Liver (tissue), 9 donors: ENCODE data around the gene PAX5. TPM values are rescaled to one million over a fixed set of nuclear protein-coding genes. Genes with fewer than 3 reads are reported as not detected.

Experiments
- DNase-seq: peaks from one replicate; pipeline ENCODE4 v3.0.0-alpha.2; 2017; ENCODE audit warnings: low spot score
- H3K27ac ChIP-seq, 2 donors: one replicate each; pipeline ENCODE4 v1.7.0; 2013; ENCODE audit warnings: inconsistent platforms in 2 of 2, low read length in 2 of 2, control low read depth in 1 of 2, low read depth in 1 of 2, mild to moderate bottlenecking in 1 of 2
- H3K27me3 ChIP-seq, 4 donors: one replicate each; pipeline versions ENCODE4 v1.6.1 to v1.7.0; 2013; ENCODE audit warnings: low read length in 3 of 4, inconsistent platforms in 1 of 4, mild to moderate bottlenecking in 1 of 4, moderate library complexity in 1 of 4; ENCODE audit not compliant: control insufficient read depth in 4 of 4, insufficient read depth in 4 of 4
- H3K36me3 ChIP-seq, 4 donors: one replicate each; pipeline versions ENCODE4 v1.6.1 to v1.7.0; 2013; ENCODE audit warnings: low read length in 3 of 4, mild to moderate bottlenecking in 3 of 4, low read depth in 1 of 4, moderate library complexity in 1 of 4; ENCODE audit not compliant: control insufficient read depth in 4 of 4, insufficient read depth in 3 of 4
- H3K4me1 ChIP-seq, 4 donors: one replicate each; pipeline versions ENCODE4 v1.6.1 to v1.7.0; 2013; ENCODE audit warnings: low read length in 3 of 4, mild to moderate bottlenecking in 3 of 4, moderate library complexity in 1 of 4; ENCODE audit not compliant: control insufficient read depth in 4 of 4, insufficient read depth in 4 of 4
- H3K4me3 ChIP-seq, 3 donors: one replicate each; pipeline versions ENCODE4 v1.6.1 to v1.7.0; 2013; ENCODE audit warnings: low read length in 3 of 3, control low read depth in 1 of 3, low read depth in 1 of 3, mild to moderate bottlenecking in 1 of 3
- H3K9ac ChIP-seq, 2 donors: one replicate each; pipeline ENCODE4 v1.7.0; 2013; ENCODE audit warnings: low read length in 2 of 2, mild to moderate bottlenecking in 2 of 2, moderate library complexity in 2 of 2, control low read depth in 1 of 2, low read depth in 1 of 2
- H3K9me3 ChIP-seq, 4 donors: one replicate each; pipeline versions ENCODE4 v1.6.1 to v1.7.0; 2013; ENCODE audit warnings: low read length in 3 of 4; ENCODE audit not compliant: control insufficient read depth in 4 of 4
- EGR1 ChIP-seq, 2 donors: IDR thresholded peaks; 2 replicates each; pipeline ENCODE4 v1.6.1; 2016 to 2018; ENCODE audit warnings: antibody characterized with exemption in 2 of 2, low read depth in 2 of 2
- FOXA1 ChIP-seq: IDR thresholded peaks from 2 replicates; pipeline ENCODE4 v1.6.1; 2016; ENCODE audit warnings: antibody characterized with exemption
- FOXA2 ChIP-seq: IDR thresholded peaks from 2 replicates; pipeline ENCODE4 v1.6.1; 2016; ENCODE audit warnings: antibody characterized with exemption
- GABPA ChIP-seq, 2 donors: IDR thresholded peaks in 1 of 2; conservative IDR thresholded peaks in 1 of 2; 2 replicates each; pipeline ENCODE4 v1.6.1; 2016; ENCODE audit warnings: antibody characterized with exemption in 2 of 2, mild to moderate bottlenecking in 1 of 2, moderate library complexity in 1 of 2
- HNF4A ChIP-seq, 2 donors: conservative IDR thresholded peaks; 2 replicates each; pipeline ENCODE4 v1.6.1; 2016; ENCODE audit warnings: antibody characterized with exemption in 2 of 2, mild to moderate bottlenecking in 2 of 2
- HNF4G ChIP-seq: IDR thresholded peaks from 2 replicates; pipeline ENCODE4 v1.6.1; 2016; ENCODE audit warnings: antibody characterized with exemption
- JUND ChIP-seq, 2 donors: IDR thresholded peaks; 2 replicates each; pipeline ENCODE4 v1.6.1; 2016; ENCODE audit warnings: antibody characterized with exemption in 2 of 2
- RAD21 ChIP-seq, 2 donors: IDR thresholded peaks; 2 replicates each; pipeline ENCODE4 v1.6.1; 2016; ENCODE audit warnings: antibody characterized with exemption in 2 of 2, mild to moderate bottlenecking in 2 of 2
- RXRA ChIP-seq, 2 donors: IDR thresholded peaks; 2 replicates each; pipeline ENCODE4 v1.6.1; 2017 to 2018; ENCODE audit warnings: antibody characterized with exemption in 2 of 2, mild to moderate bottlenecking in 1 of 2
- SP1 ChIP-seq: IDR thresholded peaks from 2 replicates; pipeline ENCODE4 v1.6.1; 2018; ENCODE audit warnings: antibody characterized with exemption, mild to moderate bottlenecking
- TAF1 ChIP-seq: conservative IDR thresholded peaks from 2 replicates; pipeline ENCODE4 v1.6.1; 2016; ENCODE audit warnings: antibody characterized with exemption, mild to moderate bottlenecking
- YY1 ChIP-seq: IDR thresholded peaks from 2 replicates; pipeline ENCODE4 v1.6.1; 2016; ENCODE audit warnings: antibody characterized with exemption, mild to moderate bottlenecking
- WGBS: extraction: QIAGEN DNeasy Blood & Tissue Kit; methylation state at CpG from one replicate; pipeline ENCODE4 v1.1.7; 2013; 5-methylcytosine and 5-hydroxymethylcytosine counted together
- polyA plus RNA-seq, 2 donors: library from polyadenylated mRNA; stranded (reverse) in 1 of 2; unstranded in 1 of 2; fragments of 200-250 nt in 1 of 2; fragments of >200 nt in 1 of 2; fragmentation: Nextera tagmentation in 1 of 2; extraction: Ambion mirVana in 1 of 2; gene quantifications; one replicate each; pipeline versions ENCODE4 v1.2.1 to v1.2.3, GENCODE V29; 2013 to 2015
- total RNA-seq, 2 donors: library from RNA; depleted of rRNA; stranded (reverse); fragments of >200 nt; gene quantifications; one replicate each; pipeline ENCODE4 v1.2.3, GENCODE V29; 2014
- TF ChIP-seq, protein P1 (sequence below): IDR thresholded peaks from 2 replicates; pipeline ENCODE4 v1.6.1; 2016; ENCODE audit warnings: antibody characterized with exemption, mild to moderate bottlenecking
- TF ChIP-seq, protein P2 (sequence below): IDR thresholded peaks from 2 replicates; pipeline ENCODE4 v1.6.1; 2016; ENCODE audit warnings: antibody characterized with exemption
- TF ChIP-seq, protein P3 (sequence below): IDR thresholded peaks from 2 replicates; pipeline ENCODE4 v1.6.1; 2016; ENCODE audit warnings: antibody characterized with exemption
- TF ChIP-seq, protein P4 (sequence below): fragments of 150-350 bp; IDR thresholded peaks from 2 replicates; pipeline ENCODE4 v1.5.1; 2017; ENCODE audit warnings: improper control_type of control experiment, low read depth, low read length; ENCODE audit not compliant: missing input control
- TF ChIP-seq, protein P5 (sequence below): IDR thresholded peaks from 2 replicates; pipeline ENCODE4 v1.6.1; 2016; ENCODE audit warnings: antibody characterized with exemption
- donor health status: healthy.
- donor health status: healthy.
- donor health status: healthy.
- donor health status: healthy.
- donor health status: healthy.

PAX5 gene
- total and polyA plus RNA-seq, 4 donors, result 0.05 to 2.7 (median 0.11) TPM

DNA sequence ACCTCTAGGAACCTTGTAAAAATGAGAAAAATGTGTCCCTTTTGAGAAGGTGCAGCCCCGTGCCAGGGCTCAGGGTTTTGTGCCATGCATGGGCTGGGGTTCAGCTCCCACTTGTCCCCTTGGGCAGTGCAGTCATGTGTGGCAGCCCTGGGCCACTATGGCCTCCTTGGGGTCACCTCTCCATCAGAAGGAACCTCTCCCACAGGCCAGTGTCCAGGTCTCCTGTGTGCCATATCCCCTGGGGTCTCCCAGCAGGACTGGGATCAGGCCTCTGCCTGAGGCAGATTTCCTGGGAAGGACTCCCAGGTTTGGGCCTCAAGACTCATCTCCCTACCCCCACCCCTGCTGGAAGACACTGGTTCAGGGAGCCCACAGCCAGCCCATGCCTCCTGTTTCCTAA lies 189.1 kb downstream of the PAX5 start:
- no peak overlapping the region for H3K4me3 ChIP-seq
- no peaks in the 10 kb centered on the region for H3K27me3 ChIP-seq
- DNase-seq, result no peak
- H3K9ac ChIP-seq, result no peak overlapping the region
- peaks cover 7 to 17% (median 15%) of the 10 kb centered on the region in 4 donors for H3K4me1 ChIP-seq
- no peaks in the 10 kb centered on the region for H3K36me3 ChIP-seq
- H3K27ac ChIP-seq, result no peak overlapping the region
- H3K9me3 ChIP-seq, result no peaks in the 10 kb centered on the region
- TF ChIP-seq RXRA (IDR thresholded peaks at IDR 0.05) (no peak), HNF4A (conservative IDR thresholded peaks at IDR 0.05) (no peak), RAD21 (IDR thresholded peaks at IDR 0.05) (no peak), FOXA1 (no peak), GABPA (IDR thresholded peaks at IDR 0.05 in 1 of 2, conservative IDR thresholded peaks at IDR 0.05 in 1 of 2) (no peak), FOXA2 (no peak), HNF4G (no peak), YY1 (no peak), SP1 (no peak), JUND (IDR thresholded peaks at IDR 0.05) (no peak), EGR1 (IDR thresholded peaks at IDR 0.05; ENCODE audit: low read depth in 2 of 2) (no peak)
- TF ChIP-seq, protein P1, sequence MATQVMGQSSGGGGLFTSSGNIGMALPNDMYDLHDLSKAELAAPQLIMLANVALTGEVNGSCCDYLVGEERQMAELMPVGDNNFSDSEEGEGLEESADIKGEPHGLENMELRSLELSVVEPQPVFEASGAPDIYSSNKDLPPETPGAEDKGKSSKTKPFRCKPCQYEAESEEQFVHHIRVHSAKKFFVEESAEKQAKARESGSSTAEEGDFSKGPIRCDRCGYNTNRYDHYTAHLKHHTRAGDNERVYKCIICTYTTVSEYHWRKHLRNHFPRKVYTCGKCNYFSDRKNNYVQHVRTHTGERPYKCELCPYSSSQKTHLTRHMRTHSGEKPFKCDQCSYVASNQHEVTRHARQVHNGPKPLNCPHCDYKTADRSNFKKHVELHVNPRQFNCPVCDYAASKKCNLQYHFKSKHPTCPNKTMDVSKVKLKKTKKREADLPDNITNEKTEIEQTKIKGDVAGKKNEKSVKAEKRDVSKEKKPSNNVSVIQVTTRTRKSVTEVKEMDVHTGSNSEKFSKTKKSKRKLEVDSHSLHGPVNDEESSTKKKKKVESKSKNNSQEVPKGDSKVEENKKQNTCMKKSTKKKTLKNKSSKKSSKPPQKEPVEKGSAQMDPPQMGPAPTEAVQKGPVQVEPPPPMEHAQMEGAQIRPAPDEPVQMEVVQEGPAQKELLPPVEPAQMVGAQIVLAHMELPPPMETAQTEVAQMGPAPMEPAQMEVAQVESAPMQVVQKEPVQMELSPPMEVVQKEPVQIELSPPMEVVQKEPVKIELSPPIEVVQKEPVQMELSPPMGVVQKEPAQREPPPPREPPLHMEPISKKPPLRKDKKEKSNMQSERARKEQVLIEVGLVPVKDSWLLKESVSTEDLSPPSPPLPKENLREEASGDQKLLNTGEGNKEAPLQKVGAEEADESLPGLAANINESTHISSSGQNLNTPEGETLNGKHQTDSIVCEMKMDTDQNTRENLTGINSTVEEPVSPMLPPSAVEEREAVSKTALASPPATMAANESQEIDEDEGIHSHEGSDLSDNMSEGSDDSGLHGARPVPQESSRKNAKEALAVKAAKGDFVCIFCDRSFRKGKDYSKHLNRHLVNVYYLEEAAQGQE, result no peak
- TF ChIP-seq, protein P2, sequence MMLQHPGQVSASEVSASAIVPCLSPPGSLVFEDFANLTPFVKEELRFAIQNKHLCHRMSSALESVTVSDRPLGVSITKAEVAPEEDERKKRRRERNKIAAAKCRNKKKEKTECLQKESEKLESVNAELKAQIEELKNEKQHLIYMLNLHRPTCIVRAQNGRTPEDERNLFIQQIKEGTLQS, result no peak
- TF ChIP-seq, protein P3, sequence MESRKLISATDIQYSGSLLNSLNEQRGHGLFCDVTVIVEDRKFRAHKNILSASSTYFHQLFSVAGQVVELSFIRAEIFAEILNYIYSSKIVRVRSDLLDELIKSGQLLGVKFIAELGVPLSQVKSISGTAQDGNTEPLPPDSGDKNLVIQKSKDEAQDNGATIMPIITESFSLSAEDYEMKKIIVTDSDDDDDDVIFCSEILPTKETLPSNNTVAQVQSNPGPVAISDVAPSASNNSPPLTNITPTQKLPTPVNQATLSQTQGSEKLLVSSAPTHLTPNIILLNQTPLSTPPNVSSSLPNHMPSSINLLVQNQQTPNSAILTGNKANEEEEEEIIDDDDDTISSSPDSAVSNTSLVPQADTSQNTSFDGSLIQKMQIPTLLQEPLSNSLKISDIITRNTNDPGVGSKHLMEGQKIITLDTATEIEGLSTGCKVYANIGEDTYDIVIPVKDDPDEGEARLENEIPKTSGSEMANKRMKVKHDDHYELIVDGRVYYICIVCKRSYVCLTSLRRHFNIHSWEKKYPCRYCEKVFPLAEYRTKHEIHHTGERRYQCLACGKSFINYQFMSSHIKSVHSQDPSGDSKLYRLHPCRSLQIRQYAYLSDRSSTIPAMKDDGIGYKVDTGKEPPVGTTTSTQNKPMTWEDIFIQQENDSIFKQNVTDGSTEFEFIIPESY, result no peak
- TF ChIP-seq, protein P4, sequence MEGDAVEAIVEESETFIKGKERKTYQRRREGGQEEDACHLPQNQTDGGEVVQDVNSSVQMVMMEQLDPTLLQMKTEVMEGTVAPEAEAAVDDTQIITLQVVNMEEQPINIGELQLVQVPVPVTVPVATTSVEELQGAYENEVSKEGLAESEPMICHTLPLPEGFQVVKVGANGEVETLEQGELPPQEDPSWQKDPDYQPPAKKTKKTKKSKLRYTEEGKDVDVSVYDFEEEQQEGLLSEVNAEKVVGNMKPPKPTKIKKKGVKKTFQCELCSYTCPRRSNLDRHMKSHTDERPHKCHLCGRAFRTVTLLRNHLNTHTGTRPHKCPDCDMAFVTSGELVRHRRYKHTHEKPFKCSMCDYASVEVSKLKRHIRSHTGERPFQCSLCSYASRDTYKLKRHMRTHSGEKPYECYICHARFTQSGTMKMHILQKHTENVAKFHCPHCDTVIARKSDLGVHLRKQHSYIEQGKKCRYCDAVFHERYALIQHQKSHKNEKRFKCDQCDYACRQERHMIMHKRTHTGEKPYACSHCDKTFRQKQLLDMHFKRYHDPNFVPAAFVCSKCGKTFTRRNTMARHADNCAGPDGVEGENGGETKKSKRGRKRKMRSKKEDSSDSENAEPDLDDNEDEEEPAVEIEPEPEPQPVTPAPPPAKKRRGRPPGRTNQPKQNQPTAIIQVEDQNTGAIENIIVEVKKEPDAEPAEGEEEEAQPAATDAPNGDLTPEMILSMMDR, result no peak
- TF ChIP-seq, protein P5, sequence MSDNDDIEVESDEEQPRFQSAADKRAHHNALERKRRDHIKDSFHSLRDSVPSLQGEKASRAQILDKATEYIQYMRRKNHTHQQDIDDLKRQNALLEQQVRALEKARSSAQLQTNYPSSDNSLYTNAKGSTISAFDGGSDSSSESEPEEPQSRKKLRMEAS, result no peak
- WGBS, result 92% methylated on average over 1 of the region's 1 CpG

DNA sequence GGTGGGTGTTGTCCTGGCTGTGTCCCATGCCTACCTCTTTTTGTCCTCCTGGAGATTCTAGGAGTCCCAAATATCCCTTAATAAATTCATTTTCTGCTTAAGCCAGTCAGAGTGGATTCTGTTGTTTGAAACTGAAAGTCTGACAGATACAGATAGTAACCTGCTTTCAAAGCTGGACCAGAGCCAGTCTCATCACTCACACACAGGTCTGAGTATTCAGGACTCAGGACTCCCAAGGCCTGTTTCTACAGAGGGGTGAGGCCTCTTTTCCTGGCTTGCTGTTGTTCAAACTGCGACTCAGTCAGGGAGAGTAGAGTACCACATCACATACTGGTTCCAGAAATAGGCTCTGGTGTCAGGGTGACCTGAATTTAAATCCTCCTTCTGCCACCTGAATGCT lies 190.1 kb downstream of the PAX5 start:
- Histone ChIP-seq H3K27ac (no peak overlapping the region), H3K4me3 (no peak overlapping the region), H3K4me1 (peaks cover 8 to 27% (median 22%) of the 10 kb centered on the region in 4 donors), H3K36me3 (no peaks in the 10 kb centered on the region), H3K27me3 (no peaks in the 10 kb centered on the region), H3K9me3 (no peaks in the 10 kb centered on the region), H3K9ac (no peak overlapping the region)
- no peak for DNase-seq
- TF ChIP-seq, protein P3, result no peak
- TF ChIP-seq, protein P2, result no peak
- TF ChIP-seq RAD21 (IDR thresholded peaks at IDR 0.05), result no peak
- no peak for TF ChIP-seq JUND (IDR thresholded peaks at IDR 0.05)
- TF ChIP-seq HNF4A (conservative IDR thresholded peaks at IDR 0.05), result no peak
- TF ChIP-seq FOXA2, result no peak
- TF ChIP-seq FOXA1, result no peak
- TF ChIP-seq HNF4G, result no peak
- no peak for TF ChIP-seq SP1
- no peak for TF ChIP-seq TAF1
- TF ChIP-seq GABPA (IDR thresholded peaks at IDR 0.05 in 1 of 2, conservative IDR thresholded peaks at IDR 0.05 in 1 of 2), result no peak
- no peak for TF ChIP-seq YY1
- 90% methylated on average over 1 of the region's 1 CpG for WGBS
